ENCODE data around the gene BMAL2.

The BMAL2 gene

DNA sequence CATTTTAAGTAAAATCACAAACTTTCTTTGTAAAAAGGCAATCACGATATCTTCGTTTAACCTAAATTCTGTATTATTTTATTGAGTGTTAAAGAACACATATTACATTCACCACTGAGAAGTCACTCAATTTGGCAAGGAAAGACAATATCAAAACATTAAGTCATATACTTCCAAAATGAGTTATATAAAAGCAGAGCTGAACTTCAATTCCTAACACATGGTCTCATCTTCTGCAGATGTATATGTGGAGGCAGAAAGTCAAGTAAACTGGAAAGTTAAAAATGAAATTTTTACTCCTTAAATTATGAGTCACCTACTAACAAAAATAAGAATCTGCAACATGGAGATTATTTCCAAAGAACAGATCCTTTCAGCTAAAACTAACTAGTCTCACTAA is 28.7 kb downstream of the BMAL2 start:
- DNase-seq: no peak

DNA sequence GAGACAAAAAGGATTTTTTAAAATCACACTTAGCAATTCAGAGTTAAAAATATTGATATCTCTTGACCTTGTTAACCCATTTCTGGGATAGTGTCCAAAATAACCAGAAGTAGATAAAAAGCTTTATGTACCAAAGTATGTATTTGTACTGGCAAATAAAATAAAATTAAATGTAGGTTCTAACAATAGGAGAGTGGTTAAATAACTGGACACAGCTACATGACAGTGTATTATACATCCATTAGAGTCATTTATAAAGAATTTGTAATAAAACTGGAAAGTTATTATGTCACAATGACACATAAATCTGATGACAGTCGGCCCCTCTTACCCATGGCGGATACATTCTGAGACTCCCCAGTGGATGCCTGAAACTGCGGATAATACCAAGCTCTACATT is 34.0 kb downstream of the BMAL2 start:
- no peak for DNase-seq

- no peak for DNase-seq
These were observed 34.4 kb downstream of the BMAL2 start for GRCh38 chr12:27367078-27367477.

- no peak for DNase-seq
These were observed 49.6 kb downstream of the BMAL2 start for GRCh38 chr12:27382171-27382795.
